ENCODE data around the gene NISCH.
A peak's percentile ranks its signal among the peaks of the same experiment; 100 is the strongest.

NISCH gene

DNA sequence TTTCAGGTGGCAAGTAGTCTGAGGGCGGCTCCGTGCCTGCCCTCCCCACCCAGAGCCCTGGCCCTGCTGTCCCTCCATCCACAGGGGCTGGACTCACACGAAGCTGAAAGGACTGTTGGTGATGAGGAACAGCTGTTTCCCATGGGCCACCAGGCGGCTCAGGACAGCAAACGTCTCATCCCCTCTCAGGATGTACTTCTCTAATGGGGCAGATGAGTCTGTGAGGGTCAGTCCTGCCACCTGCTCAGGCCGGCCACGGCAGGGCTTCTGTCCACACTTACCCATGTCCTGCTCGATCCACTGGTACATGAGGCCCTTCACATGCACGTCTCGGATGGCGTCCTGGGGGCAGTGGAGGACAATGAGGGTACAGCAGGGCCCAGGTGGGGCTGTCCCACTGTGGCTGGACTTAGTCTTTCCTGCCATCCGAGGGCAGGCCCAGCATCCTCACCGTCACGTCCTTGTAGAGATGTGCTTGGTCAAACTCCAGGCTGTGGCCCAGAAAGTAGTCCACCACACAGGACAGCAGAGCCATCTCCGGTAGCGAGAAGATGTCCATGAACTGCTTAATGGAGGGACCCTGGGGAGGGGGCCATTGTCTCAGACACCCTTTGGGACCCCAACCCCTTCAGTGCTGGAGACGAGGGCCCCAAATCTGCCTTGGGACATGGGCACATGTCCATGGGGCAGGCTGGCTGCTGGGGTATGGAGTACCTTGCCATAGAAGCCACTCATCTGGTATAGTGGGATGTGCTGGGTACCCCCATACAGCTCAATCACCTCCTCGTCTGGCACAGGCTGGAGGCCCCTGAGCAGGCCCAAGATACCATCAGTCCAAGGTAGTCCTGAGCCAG lies 72.6 kb downstream of the NISCH start:
- DNase-seq: no peak

DNA sequence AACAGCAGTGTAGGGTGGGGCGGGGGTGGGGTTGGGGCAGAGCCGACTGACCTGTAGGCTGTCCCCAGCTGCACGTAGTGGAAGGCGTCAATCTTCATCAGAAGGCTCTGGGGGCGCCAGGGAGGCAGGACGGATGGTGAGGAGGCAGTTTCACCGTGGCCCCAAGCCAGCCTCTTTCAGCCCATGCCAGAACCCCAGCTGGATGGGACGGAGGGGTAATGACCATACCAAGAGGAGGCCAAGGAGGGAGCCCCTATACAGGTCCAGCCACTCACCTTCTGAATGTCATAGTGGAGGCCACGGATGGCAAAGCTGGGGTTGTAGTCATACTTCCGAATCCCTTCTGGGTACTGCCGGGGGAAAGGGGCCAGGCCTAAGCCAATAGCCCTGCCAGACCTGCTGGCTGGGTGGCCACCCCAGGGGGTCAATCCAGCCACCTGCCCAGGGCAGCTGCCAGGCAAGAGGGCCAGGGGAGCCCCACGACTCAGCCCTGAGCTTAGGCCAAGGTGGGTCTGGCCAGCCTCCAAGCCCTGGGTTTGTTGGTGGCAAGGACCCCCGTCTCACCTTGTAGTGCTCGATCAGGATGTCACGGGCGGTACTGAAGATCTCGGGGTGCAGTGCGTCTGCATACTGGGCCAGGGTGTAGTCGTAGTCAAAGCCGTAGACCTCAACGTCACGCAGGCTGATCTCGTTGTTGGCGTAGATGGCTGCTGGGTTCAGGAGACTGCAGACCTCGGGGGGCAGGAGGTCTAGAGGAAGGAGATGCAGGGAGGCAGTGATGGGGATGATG lies 73.4 kb downstream of the NISCH start:
- DNase-seq: no peak

DNA sequence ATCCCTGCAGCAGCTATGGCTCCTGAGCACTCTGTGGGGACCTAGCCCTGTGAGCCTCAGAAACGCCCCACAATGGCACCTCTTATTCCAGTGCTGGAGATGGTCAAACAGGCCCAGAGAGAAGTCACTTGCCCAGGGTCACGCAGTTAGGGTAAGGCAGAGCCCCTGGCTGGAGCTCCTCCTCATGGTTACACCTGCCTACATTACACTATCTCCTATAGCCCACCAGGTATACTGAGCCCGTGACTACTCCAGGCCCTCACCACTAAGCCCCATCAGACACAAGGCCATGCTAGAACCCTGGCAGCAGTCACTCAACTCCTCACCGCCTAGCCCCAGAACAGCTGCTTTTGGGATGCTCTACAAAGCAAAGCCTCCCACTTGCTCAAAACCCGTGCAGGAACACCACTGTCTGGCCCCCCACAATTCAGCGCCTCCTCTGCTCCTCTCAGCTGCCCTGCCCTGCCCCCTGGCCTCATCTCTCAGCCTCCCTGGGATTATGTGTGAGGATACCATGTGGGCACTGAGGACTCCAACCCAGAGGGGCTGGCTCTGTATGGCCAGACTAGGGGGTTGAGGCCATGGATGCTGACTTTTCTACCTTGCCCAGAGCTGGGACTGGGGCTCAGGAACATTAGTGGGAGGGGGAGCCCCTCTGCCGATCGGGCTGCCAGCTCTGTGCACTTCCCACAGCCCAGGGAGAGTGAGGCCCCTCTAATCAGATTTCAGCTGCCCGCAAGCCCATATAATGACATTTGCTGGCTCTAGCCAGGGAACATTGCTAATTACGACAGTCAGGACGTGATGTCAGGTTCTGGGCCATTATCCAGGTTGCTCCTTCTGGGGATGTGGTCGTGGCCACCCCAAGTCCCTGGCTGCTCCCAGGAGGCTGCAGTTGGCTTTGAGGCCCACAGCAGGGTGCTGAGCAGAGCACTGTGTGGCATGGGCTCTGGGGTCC lies 74.3 kb downstream of the NISCH start:
- no peak for DNase-seq

DNA sequence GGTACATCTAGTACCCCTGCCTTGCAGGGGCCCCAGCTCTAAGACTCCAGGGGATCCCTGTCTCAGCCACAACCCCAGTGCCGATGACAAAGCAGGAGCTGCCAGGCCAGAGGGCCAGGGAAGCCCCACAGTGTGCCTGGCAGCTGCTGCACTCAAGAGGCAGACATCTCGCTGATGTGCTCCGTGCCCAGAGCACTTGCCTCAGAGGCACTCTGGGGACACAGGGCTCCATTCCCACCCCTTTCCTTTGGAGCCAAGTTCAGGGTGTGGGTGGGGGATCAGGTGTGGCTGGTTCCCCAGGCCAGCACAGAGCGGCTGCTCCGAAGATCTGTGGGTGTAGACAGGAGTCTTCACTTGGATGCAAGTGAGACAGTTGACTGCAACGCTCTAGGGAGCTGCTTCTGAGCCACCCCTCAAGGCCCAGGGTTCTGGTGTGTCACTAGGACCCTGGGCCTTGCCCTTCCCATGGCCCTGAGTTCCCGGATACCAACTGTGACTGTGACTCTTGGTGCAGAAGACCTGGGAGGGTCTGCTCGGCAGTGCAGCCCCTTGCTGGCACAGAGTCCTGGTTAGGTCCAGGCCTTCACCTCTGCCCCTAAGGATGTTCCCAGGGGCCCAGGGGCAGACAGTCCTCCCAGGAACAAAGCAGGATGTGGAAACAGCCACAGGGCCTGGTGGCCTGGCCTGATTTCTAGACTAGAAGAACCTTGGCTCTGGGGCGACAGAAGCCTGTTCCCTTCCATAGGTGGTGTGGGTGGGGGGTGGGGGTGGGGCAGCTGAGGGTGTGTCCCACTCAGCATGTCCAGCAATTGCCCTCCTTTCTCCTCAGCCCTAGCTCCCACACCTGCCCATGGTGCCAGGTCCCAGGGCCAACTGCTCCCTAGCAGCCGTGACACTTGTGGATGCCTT lies 75.8 kb downstream of the NISCH start:
- no peak for DNase-seq

DNA sequence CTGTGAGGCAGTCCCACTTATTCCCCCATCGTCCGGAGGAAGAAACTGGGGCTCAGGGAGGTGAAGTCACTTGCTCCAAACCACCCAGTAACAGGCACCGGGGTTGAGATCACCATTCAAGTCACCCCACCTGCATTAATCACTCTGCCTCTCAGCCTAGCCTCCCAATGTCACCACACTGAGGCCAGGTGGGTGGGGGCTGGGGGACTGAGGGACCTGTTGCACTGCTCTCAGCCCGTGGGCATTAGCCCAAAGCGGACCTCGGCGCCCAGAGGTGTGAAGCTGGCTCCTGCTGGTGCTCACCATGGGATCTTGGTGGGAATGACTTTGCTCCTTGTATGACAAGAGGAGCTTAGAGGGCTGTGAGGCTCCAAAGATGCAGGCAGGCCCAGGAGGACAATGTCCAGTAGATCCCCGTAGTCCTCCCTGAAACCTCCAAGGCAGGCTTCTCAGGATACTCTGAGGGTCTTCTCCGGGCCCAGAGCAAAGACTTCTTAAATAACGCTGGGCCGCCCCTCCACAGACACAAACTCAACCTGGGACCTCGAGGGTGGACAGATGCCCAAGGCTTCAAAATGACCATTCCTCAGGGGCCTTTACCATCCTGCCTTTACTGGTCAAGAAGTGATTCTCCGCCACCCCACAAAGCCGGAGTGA lies 76.6 kb downstream of the NISCH start:
- DNase-seq: no peak

DNA sequence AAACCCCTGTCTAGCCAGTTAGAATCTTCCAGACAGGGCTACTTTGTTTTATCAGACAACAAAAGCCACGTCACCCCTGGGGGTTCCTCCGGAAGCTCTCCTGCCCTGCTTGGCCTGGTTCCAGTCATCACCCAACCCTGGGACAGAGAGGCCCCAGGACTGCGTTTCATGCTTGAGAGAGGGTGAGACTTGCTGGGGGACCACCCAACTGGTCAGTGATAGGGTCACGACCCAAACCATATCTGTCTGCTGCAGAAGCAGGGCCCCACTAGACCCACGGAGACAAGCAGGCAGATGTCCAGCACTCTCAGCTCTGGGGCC lies 77.1 kb downstream of the NISCH start:
- DNase-seq: peak; percentile 24

DNA sequence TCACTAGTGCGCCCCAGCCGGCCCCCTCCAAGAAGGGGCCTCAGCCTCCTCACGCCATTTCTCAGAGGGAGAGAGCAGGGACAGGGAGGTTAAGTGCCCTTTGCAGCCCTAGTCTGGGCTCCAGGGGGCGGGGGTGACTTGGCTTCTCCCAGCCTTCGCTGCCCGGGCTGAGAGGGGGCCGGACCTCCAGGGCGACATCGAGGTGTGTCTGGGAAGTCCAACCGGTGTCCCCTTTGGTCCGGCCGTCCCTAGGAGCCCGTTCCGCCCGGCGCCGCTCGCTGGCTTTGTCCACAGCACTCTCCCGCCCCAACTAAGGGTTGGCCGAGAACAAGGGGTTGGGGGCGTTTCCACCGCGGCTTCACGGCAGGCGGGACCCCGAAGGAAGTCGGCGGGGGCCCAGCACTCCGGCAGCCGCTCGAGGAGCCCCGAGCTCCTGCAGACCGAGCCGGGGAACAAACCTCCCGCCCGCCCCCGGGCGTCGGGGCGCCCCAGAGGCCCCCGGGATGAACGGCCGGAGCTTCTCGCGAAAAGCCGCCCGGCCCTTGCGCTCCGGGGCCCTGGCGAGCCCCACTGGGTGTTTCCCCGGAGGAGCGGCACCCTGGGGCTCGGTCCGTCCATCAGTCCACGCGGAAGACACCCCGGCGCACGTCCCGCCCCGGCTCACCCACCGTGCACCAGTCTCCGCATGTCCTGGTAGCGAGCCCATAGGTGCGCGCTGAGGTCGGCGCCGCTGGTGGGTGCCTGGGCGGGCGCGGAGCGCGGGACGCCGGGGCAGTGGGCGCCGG lies 77.6 kb downstream of the NISCH start:
- DNase-seq: peak; percentile 17

DNA sequence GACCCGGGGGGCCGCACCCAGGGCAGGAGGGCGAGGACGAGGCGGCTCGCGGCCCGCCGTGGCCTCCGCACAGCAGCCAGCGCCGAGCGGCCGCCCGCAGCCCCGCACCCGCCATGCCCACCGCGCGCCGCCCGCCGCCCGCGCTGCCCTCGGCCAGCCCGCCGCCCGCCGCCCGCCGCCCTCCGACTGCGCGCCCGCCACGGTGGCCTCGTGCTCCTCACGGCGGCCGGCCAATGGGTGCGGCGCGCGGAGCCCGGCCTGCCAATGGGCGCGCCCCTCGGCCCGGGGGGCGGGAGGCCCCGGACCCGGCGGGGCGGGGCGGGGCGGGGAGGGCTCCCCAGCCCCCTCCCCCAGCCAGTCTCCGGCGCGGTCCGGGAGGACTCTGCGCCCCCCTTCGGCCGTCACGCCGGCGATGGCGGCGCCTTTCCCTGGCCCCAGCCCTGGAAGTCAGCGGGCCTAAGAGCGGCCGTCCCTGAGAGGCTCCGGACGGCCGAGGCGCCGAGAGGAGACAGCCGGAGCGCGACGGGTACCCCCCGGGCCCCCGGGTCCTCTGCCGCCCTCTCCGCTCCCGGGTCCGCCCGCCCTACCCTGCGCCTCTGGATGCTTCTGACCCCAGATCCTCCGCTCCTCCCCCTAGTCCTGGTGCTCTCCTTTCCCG lies 78.3 kb downstream of the NISCH start, which contains the start of gene NT5DC2:
TSS of gene NT5DC2 (minus strand) at position 235 of the 658 bp plus-strand sequence. CDS start at position 115, 120 bp downstream.
- DNase-seq: peak; percentile 71

DNA sequence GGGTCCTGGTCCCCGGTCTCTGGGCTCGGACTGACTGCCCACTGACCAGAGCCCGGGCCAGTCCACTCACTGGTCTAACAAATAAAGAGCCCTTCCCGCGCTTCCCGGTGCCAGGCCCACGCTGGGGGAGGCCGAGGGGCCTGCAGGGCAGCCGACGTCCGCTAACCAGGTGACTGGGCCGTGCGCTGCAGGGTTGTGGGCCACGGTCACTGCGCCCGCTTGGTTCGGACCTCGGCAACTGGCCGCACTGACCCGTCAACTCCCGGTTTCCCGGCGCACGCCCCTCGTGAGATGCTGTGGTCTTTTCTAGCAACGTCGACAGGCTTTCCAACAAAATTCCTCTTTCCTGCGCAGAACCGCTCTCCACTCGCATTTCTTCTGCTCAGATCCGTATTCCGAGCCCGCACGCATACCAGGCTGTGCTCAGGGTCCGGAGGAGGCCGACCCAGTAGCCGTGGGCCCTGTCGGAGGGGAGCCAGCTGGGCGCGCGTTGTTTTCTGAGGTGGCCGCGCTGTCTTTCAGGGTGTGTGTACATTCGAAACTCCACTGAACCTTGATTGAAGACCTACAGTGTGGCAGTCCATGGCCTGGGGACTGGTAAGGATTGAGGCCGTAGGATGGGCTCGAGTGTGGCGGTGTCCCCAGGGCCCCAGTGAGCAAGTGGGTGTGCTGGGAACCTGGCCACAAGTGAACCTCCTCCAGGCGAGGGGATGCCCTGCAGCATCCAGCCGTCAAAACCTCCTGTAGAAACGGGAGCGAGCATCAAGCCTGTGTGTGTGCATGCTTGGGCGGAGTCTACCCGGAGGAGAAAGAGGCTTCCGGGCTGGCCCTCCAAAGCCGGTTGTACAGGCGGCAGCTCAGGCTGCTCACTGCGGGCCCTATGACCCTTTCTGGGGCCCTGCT lies 79.1 kb downstream of the NISCH start:
- DNase-seq: no peak

DNA sequence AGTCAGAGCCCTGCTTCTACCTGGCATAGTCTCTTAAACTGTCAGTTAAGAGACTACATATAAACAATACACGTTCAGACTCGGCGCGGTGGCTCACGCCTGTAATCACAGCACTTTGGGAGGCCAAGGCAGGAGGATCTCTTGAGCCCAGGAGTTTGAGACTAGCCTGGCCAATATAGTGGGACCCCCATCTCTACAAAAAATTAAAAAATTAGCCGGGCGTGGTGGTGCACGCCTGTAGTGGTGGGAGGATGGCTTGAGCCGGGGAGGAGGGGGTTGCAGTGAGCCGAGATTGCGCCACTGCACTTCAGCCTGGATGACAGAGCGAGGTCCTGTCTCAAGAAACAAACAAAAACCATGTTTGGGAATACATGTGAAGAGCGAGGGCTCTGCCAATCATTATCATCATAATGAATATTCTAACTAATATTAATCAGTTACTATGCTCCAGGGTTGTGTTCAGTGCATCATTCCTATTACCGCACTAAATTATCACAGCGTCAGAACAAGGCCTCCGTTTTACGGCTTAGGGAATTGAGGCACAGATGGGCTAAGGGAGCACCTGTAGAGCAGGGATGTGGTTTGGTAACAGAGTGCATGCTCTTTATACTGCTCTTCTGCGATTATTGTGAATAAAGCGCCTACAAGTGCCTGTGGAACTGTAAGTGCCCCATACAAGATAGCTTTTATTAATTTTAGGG lies 80.2 kb downstream of the NISCH start:
- no peak for DNase-seq

DNA sequence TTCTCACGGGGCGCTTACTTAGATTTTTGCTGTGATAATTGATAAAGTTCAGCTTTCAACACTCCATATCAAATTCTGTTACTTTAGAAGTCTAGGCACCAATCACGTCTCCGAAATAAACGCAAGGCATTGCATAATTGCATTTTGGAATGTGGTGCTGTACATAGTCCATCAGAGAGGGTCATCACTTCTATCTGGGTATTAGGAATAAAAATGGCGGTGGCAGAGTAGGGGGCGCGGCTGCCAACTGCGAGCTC lies 80.6 kb downstream of the NISCH start:
- no peak for DNase-seq

DNA sequence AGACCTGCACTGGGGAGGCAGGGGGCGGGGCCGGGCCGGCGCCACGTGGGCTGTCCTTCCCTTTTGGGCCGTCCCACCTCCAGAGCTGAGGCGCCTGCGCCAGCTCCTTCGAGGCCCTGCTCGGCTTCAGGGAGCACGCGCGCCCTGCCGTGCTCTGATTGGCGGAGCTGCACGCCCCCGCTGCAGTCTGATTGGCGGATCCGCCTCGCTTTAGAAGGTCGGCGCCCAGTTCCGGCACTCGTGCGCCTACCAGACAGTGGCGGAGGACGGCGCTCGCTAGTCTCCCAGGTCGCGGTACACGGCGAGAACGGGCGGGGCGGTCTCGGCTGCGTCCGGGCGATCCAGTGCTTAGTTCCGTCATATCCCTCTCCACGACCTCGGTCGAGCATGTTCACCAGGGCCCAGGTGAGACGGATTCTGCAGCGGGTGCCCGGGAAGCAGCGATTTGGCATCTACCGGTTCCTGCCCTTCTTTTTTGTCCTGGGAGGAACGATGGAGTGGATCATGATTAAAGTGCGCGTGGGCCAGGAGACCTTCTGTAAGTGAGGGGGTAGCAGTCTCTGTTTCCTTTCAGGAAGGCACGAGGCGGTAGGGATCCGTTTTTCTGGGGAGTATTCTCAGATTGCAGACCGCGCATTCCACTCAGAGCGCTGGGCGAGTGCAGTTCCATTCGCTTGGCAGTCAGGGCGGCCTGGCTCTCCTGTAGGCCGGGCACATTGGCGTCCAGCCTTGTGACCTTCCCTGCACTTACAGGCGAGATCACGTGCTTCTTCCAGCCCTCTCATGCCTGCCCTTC lies 81.2 kb downstream of the NISCH start, which contains the start of gene UQCC5:
TSS of gene UQCC5 (plus strand) at position 237 of the 796 bp plus-strand sequence. CDS start at position 388, 151 bp downstream.
- DNase-seq: peak; percentile 98

DNA sequence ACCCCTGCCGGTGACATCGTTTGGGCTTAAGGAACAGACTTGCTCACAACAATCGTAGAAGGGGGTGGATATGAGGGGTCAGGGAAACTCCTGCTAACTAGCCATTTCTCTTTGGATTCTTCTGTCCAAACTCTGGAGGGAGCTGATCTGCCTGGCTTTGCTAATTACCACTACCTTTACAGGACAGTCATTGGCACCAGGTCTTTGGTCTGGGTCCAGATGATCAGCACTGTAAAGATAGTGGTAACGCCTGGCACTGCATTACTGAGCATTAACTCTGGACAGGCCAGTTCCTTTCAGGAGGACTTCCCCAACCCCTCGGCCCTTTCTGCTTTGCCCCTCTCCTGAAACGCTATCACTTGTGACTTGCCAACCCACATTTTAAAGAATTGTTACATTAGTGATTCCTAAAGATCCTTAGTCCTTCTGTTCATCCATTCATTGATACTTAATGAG lies 81.8 kb downstream of the NISCH start:
- no peak for DNase-seq

DNA sequence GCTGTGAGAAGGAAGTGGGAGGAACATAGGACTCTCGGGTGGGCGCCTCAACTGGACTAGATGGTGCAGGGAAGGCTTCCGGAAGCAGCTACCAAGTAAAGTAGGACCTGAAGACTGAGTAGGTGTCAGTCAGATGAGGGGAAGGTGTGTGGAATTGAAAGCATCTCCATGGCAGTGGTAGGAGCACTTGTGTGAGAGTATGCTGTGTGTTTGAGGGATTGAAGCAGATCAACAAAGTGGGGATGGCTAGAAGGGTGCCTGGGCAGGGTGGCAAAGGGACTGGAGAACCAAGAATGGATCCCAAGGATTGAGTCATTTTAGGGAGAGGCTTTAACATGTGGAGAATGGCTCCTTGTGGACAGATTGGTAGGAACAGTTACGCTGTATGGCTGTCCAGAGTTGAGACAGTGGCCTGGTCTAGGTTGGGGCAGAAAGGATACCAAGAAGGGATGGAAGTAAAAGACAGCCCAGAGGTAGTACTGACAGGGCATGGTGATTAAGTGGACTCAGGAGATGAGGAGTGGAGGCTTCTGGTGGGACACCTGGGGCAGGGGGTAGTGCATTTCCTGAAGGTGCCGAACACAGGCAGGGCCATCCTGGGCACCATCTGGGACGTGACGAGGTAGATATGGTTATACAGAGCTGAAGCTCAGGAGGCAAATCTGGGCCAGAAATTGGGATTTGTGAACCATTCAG lies 82.5 kb downstream of the NISCH start:
- no peak for DNase-seq

DNA sequence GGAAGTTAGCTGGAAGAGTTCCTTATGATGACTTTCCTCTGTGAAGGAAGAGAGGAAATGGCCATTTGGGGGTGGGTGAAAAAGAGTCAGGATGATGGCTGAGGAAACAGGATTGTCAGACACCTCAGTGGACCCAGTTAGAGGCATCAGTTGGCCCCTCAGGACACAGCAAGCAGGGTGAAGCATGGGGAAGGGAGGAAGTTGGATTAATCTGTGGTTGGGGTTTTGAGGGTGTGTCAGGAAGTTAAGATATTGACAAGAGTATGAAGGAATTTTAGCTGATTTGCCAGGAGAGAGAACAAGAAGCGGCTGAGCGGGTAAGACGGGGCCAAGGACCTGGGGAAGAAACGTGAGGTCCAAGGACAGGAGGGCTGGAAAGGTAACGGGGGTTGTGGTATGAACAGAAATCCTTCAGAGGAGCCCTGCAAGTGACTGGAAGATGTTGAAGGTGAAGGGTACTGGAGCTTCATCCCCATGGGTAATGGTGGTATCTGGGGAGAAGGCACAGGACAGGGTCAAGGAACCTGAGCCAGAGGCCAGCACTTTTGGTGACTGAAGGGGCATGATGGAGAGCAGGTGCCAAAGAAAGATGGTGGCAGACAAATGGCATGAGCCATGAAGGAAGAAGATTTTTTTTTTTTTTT lies 83.7 kb downstream of the NISCH start:
- DNase-seq: no peak

DNA sequence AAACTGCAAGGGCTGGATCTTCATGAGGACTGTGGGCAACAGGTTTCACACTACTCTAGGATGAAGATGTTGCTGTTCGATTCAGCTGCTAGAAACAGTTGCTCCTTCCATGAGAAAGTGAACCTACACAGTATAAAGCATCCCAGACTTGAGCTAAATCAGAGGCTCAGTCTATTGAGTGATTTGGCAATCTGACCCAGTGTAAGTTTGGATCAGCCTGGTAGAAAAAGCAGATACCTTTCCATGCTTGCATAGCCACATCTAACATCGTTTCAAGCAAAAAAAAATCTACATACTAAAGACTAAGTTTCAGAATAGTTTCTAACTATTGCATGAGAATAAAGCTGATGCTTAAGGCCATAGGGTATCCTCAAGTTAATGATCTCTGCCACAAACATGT lies 85.6 kb downstream of the NISCH start:
- no peak for DNase-seq

Data from CD4-positive, alpha-beta T cell treated with Interleukin-21 for 1 hour (primary cell).